ENCODE measurements around the gene TEKTIP1. TPM values are rescaled to one million over a fixed set of nuclear protein-coding genes. Genes with fewer than 3 reads are reported as not detected.
"Not testable (repeated sequence)": the region's sequence is repeated elsewhere in the genome, so short reads cannot be mapped to it uniquely, and the experiment has no call there.

The TEKTIP1 gene
- total RNA-seq, 1 donor from 2014 or later, result 1.4 TPM

- H3K9me3 Mint-ChIP-seq (ENCODE audit: unreplicated experiment), result no peaks in the 10 kb centered on the region
- H3K36me3 Mint-ChIP-seq (ENCODE audit: low read depth, unreplicated experiment), result peaks cover 15% of the 10 kb centered on the region
- peaks cover 14% of the 10 kb centered on the region for H3K27me3 Mint-ChIP-seq (ENCODE audit: unreplicated experiment)
- TF ChIP-seq CTCF (IDR thresholded peaks at IDR 0.05; ENCODE audit: unreplicated experiment), result no peak
- peak overlapping the region; percentile 67 for H3K27ac Mint-ChIP-seq (ENCODE audit: unreplicated experiment)
- peaks cover 11% of the 10 kb centered on the region for H3K4me1 Mint-ChIP-seq (ENCODE audit: unreplicated experiment)
- no peak for DNase-seq (ENCODE audit: low spot score)
- H3K4me3 Mint-ChIP-seq (ENCODE audit: unreplicated experiment), result peak overlapping the region; percentile 96
Observed at GRCh38 chr19:3507371-3508120, 31.4 kb upstream of the TEKTIP1 start.

GRCh38 chr19:3508121-3508661 is 30.8 kb upstream of the TEKTIP1 start:
- H3K27ac Mint-ChIP-seq (ENCODE audit: unreplicated experiment); H3K9me3 Mint-ChIP-seq (ENCODE audit: unreplicated experiment); DNase-seq (ENCODE audit: low spot score): not testable (repeated sequence)
- Mint-ChIP-seq H3K36me3 (ENCODE audit: low read depth, unreplicated experiment) (peaks cover 15% of the 10 kb centered on the region), H3K4me1 (ENCODE audit: unreplicated experiment) (peaks cover 11% of the 10 kb centered on the region), H3K27me3 (ENCODE audit: unreplicated experiment) (peaks cover 14% of the 10 kb centered on the region), H3K4me3 (ENCODE audit: unreplicated experiment) (peak overlapping the region; percentile 42)

GRCh38 chr19:3508771-3509535 is 30.0 kb upstream of the TEKTIP1 start:
- no peak overlapping the region for H3K27ac Mint-ChIP-seq (ENCODE audit: unreplicated experiment)
- DNase-seq (ENCODE audit: low spot score), result no peak
- H3K4me1 Mint-ChIP-seq (ENCODE audit: unreplicated experiment), result peaks cover 11% of the 10 kb centered on the region
- no peaks in the 10 kb centered on the region for H3K9me3 Mint-ChIP-seq (ENCODE audit: unreplicated experiment)
- no peak for TF ChIP-seq CTCF (IDR thresholded peaks at IDR 0.05; ENCODE audit: unreplicated experiment)
- H3K27me3 Mint-ChIP-seq (ENCODE audit: unreplicated experiment), result peaks cover 14% of the 10 kb centered on the region
- H3K4me3 Mint-ChIP-seq (ENCODE audit: unreplicated experiment), result peak overlapping the region; percentile 39
- peaks cover 15% of the 10 kb centered on the region for H3K36me3 Mint-ChIP-seq (ENCODE audit: low read depth, unreplicated experiment)

GRCh38 chr19:3509566-3509989 is 29.4 kb upstream of the TEKTIP1 start:
- no peak for TF ChIP-seq CTCF (IDR thresholded peaks at IDR 0.05; ENCODE audit: unreplicated experiment)
- Mint-ChIP-seq H3K27ac (ENCODE audit: unreplicated experiment) (peak overlapping the region; percentile 30), H3K4me3 (ENCODE audit: unreplicated experiment) (peak overlapping the region; percentile 39), H3K27me3 (ENCODE audit: unreplicated experiment) (peaks cover 14% of the 10 kb centered on the region), H3K36me3 (ENCODE audit: low read depth, unreplicated experiment) (peaks cover 19% of the 10 kb centered on the region), H3K4me1 (ENCODE audit: unreplicated experiment) (peaks cover 9% of the 10 kb centered on the region), H3K9me3 (ENCODE audit: unreplicated experiment) (no peaks in the 10 kb centered on the region)
- no peak for DNase-seq (ENCODE audit: low spot score)

GRCh38 chr19:3510727-3511126 is 28.2 kb upstream of the TEKTIP1 start:
- Mint-ChIP-seq H3K4me3 (ENCODE audit: unreplicated experiment) (no peak overlapping the region), H3K27ac (ENCODE audit: unreplicated experiment) (no peak overlapping the region), H3K4me1 (ENCODE audit: unreplicated experiment) (peaks cover 6% of the 10 kb centered on the region), H3K9me3 (ENCODE audit: unreplicated experiment) (no peaks in the 10 kb centered on the region), H3K36me3 (ENCODE audit: low read depth, unreplicated experiment) (peaks cover 20% of the 10 kb centered on the region), H3K27me3 (ENCODE audit: unreplicated experiment) (peaks cover 13% of the 10 kb centered on the region)
- TF ChIP-seq CTCF (IDR thresholded peaks at IDR 0.05; ENCODE audit: unreplicated experiment), result no peak
- no peak for DNase-seq (ENCODE audit: low spot score)
